HepG2 (cell line): ENCODE data around the gene KLHL33. TPM values are rescaled to one million over a fixed set of nuclear protein-coding genes. Genes with fewer than 3 reads are reported as not detected.

Source experiments
- AKAP8 ChIP-seq: sonication (generic); formaldehyde crosslinking; IDR thresholded peaks from 2 replicates; pipeline ENCODE4 v1.5.1; 2020; ENCODE audit warnings: mild to moderate bottlenecking, missing genetic modification reagents
- BRD4 ChIP-seq: sonication (generic); formaldehyde crosslinking; IDR thresholded peaks from 2 replicates; pipeline ENCODE4 v1.4.0; 2020; ENCODE audit warnings: missing genetic modification reagents
- DR1 ChIP-seq: sonication (generic); formaldehyde crosslinking; IDR thresholded peaks from 2 replicates; pipeline ENCODE4 v1.8.0; 2021; ENCODE audit warnings: mild to moderate bottlenecking, missing genetic modification reagents, inconsistent platforms
- ELF4 ChIP-seq: sonication (generic); formaldehyde crosslinking; IDR thresholded peaks from 2 replicates; pipeline ENCODE4 v1.5.0; 2020; ENCODE audit warnings: missing genetic modification reagents, mild to moderate bottlenecking, moderate library complexity, borderline replicate concordance
- HCFC1 ChIP-seq: fragments of 150-350 bp; IDR thresholded peaks from 2 replicates; pipeline ENCODE4 v1.6.1; 2014; ENCODE audit warnings: low read depth, low read length
- HIVEP1 ChIP-seq: sonication (generic); formaldehyde crosslinking; IDR thresholded peaks from 2 replicates; pipeline ENCODE4 v1.4.0; 2020; ENCODE audit warnings: mild to moderate bottlenecking, missing genetic modification reagents
- KAT2B ChIP-seq: fragments of 150-350 bp; IDR thresholded peaks from 2 replicates; pipeline ENCODE4 v1.6.1; 2014; ENCODE audit warnings: low read depth, low read length, borderline replicate concordance
- MEIS1 ChIP-seq: sonication (generic); formaldehyde crosslinking; IDR thresholded peaks from 2 replicates; pipeline ENCODE4 v1.9.0; 2021; ENCODE audit warnings: mild to moderate bottlenecking, missing genetic modification reagents, moderate library complexity, borderline replicate concordance
- MTA1 ChIP-seq: sonication (generic); formaldehyde crosslinking; IDR thresholded peaks from 2 replicates; pipeline ENCODE4 v1.4.0; 2020; ENCODE audit warnings: missing genetic modification reagents, mild to moderate bottlenecking, borderline replicate concordance
- MYPOP ChIP-seq: sonication (generic); formaldehyde crosslinking; IDR thresholded peaks from 2 replicates; pipeline ENCODE4 v1.8.1; 2023; ENCODE audit warnings: mild to moderate bottlenecking, moderate library complexity, missing genetic modification reagents
- NFYB ChIP-seq: sonication (generic); formaldehyde crosslinking; IDR thresholded peaks from 2 replicates; pipeline ENCODE4 v1.4.0; 2020; ENCODE audit warnings: missing genetic modification reagents
- NKX3-1 ChIP-seq: sonication (generic); formaldehyde crosslinking; IDR thresholded peaks from 2 replicates; pipeline ENCODE4 v1.5.0; 2020; ENCODE audit warnings: missing genetic modification reagents
- ONECUT2 ChIP-seq: sonication (generic); formaldehyde crosslinking; IDR thresholded peaks from 2 replicates; pipeline ENCODE4 v1.4.0; 2020; ENCODE audit warnings: missing genetic modification reagents
- SIX4 ChIP-seq: sonication (generic); formaldehyde crosslinking; IDR thresholded peaks from 2 replicates; pipeline ENCODE4 v1.4.0; 2020; ENCODE audit warnings: missing genetic modification reagents
- ZC3H4 ChIP-seq: sonication (generic); formaldehyde crosslinking; IDR thresholded peaks from 2 replicates; pipeline ENCODE4 v1.4.0; 2020; ENCODE audit warnings: missing genetic modification reagents, borderline replicate concordance
- ZEB1 ChIP-seq: IDR thresholded peaks from 2 replicates; pipeline ENCODE4 v1.6.1; 2012; ENCODE audit warnings: mild to moderate bottlenecking, low read depth, inconsistent platforms; ENCODE audit not compliant: insufficient replicate concordance
- ZNF180 ChIP-seq: sonication (generic); formaldehyde crosslinking; IDR thresholded peaks from 2 replicates; pipeline ENCODE4 v1.4.0; 2020; ENCODE audit warnings: low read depth, missing genetic modification reagents, borderline replicate concordance
- ZNF34 ChIP-seq: sonication (generic); formaldehyde crosslinking; IDR thresholded peaks from 2 replicates; pipeline ENCODE4 v1.4.0; 2020; ENCODE audit warnings: mild to moderate bottlenecking, missing genetic modification reagents, borderline replicate concordance
- ZNF468 ChIP-seq: sonication (generic); formaldehyde crosslinking; IDR thresholded peaks from 2 replicates; pipeline ENCODE4 v1.8.0; 2022; ENCODE audit warnings: mild to moderate bottlenecking, moderate library complexity, missing genetic modification reagents
- polyA plus RNA-seq, 8 experiments: library from polyadenylated mRNA; depleted of rRNA in 3 of 8; stranded (reverse) in 7 of 8; unstranded in 1 of 8; fragments of >200 nt; fragmentation: Illumina TruSeq in 4 of 8; extraction: Trizol in 4 of 8; gene quantifications; 2 replicates each; pipeline versions ENCODE4 v1.2.1 to v1.2.3, GENCODE V29; 2011 to 2016; ENCODE audit warnings: low read depth in 4 of 8, missing spikeins in 1 of 8, mixed read lengths in 1 of 8; ENCODE audit not compliant: insufficient read depth in 1 of 8
- total RNA-seq, 5 experiments: library from RNA; depleted of rRNA; stranded (reverse); fragments of >200 nt; fragmentation: Illumina TruSeq; extraction: Trizol; gene quantifications; 2 replicates each; pipeline ENCODE4 v1.2.3, GENCODE V29; 2016; ENCODE audit warnings: low read depth in 1 of 5
- TF ChIP-seq, protein P1 (sequence below): sonication (generic); formaldehyde crosslinking; IDR thresholded peaks from 2 replicates; pipeline ENCODE4 v1.4.0; 2020; ENCODE audit warnings: mild to moderate bottlenecking, missing genetic modification reagents, borderline replicate concordance
- TF ChIP-seq, protein P2 (sequence below): sonication (generic); formaldehyde crosslinking; IDR thresholded peaks from 2 replicates; pipeline ENCODE4 v1.4.0; 2020; ENCODE audit warnings: missing genetic modification reagents

KLHL33 gene
- total and polyA plus RNA-seq, 2 of the 13 experiments (the other 11 are each of a cell fraction or from before 2014, with no cell fraction given) = not detected

GRCh38 chr14:20412876-20413743, 22.9 kb downstream of the KLHL33 start, which contains the start of gene TEP1 (continued):
- TF ChIP-seq ZC3H4 (CRISPR knock-in tag) (no peak), ONECUT2 (CRISPR knock-in tag) (0 out of 2 replicates have a peak, but pooled peaks have one; percentile 25), MYPOP (peak; percentile 83), ZNF468 (CRISPR knock-in tag) (no peak), HCFC1 (no peak), NKX3-1 (CRISPR knock-in tag) (peak; percentile 87; the same call in 1 of the 2 replicates), SIX4 (CRISPR knock-in tag) (no peak), KAT2B (no peak), ZNF34 (CRISPR knock-in tag) (peak; percentile 94), MEIS1 (CRISPR knock-in tag) (peak; percentile 84), BRD4 (peak; percentile 72; the same call in 1 of the 2 replicates), ELF4 (CRISPR knock-in tag) (peak; percentile 33; the same call in 1 of the 2 replicates), ZNF180 (CRISPR knock-in tag) (no peak), NFYB (peak; percentile 20; the same call in 1 of the 2 replicates), HIVEP1 (CRISPR knock-in tag) (peak; percentile 94), DR1 (CRISPR knock-in tag) (peak; percentile 39; the same call in 1 of the 2 replicates), MTA1 (CRISPR knock-in tag) (peak; percentile 87; the same call in 1 of the 2 replicates), ZEB1 (no peak), AKAP8 (CRISPR knock-in tag) (no peak; the same call in 1 of the 2 replicates)
- TF ChIP-seq, protein P1, sequence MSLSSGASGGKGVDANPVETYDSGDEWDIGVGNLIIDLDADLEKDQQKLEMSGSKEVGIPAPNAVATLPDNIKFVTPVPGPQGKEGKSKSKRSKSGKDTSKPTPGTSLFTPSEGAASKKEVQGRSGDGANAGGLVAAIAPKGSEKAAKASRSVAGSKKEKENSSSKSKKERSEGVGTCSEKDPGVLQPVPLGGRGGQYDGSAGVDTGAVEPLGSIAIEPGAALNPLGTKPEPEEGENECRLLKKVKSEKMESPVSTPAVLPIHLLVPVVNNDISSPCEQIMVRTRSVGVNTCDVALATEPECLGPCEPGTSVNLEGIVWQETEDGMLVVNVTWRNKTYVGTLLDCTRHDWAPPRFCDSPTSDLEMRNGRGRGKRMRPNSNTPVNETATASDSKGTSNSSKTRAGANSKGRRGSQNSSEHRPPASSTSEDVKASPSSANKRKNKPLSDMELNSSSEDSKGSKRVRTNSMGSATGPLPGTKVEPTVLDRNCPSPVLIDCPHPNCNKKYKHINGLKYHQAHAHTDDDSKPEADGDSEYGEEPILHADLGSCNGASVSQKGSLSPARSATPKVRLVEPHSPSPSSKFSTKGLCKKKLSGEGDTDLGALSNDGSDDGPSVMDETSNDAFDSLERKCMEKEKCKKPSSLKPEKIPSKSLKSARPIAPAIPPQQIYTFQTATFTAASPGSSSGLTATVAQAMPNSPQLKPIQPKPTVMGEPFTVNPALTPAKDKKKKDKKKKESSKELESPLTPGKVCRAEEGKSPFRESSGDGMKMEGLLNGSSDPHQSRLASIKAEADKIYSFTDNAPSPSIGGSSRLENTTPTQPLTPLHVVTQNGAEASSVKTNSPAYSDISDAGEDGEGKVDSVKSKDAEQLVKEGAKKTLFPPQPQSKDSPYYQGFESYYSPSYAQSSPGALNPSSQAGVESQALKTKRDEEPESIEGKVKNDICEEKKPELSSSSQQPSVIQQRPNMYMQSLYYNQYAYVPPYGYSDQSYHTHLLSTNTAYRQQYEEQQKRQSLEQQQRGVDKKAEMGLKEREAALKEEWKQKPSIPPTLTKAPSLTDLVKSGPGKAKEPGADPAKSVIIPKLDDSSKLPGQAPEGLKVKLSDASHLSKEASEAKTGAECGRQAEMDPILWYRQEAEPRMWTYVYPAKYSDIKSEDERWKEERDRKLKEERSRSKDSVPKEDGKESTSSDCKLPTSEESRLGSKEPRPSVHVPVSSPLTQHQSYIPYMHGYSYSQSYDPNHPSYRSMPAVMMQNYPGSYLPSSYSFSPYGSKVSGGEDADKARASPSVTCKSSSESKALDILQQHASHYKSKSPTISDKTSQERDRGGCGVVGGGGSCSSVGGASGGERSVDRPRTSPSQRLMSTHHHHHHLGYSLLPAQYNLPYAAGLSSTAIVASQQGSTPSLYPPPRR = peak; percentile 17; the same call in 1 of the 2 replicates
- TF ChIP-seq, protein P2, sequence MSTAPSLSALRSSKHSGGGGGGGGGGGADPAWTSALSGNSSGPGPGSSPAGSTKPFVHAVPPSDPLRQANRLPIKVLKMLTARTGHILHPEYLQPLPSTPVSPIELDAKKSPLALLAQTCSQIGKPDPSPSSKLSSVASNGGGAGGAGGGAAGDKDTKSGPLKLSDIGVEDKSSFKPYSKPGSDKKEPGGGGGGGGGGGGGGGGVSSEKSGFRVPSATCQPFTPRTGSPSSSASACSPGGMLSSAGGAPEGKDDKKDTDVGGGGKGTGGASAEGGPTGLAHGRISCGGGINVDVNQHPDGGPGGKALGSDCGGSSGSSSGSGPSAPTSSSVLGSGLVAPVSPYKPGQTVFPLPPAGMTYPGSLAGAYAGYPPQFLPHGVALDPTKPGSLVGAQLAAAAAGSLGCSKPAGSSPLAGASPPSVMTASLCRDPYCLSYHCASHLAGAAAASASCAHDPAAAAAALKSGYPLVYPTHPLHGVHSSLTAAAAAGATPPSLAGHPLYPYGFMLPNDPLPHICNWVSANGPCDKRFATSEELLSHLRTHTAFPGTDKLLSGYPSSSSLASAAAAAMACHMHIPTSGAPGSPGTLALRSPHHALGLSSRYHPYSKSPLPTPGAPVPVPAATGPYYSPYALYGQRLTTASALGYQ (CRISPR knock-in tag) = peak; percentile 80
